Endothelial cell of umbilical vein (primary cell): ENCODE data around the gene UGT2A1. TPM values are rescaled to one million over a fixed set of nuclear protein-coding genes. Genes with fewer than 3 reads are reported as not detected.

Source experiments
- BruUV-seq: library from RNA; stranded (reverse); fragments of 400-500 nt; replicated peaks from 2 replicates; lab custom pipeline; 2021; lab: Mats Ljungman, UMichigan
- CTCF ChIA-PET: fragments of 300-600, 350-600 bp; sonication (Branson Sonifier 250); formaldehyde crosslinking; loops from one replicate; lab custom pipeline; 2021; ENCODE audit warnings: antibody characterized with exemption, inconsistent platforms; lab: Charles Lee
- POLR2A ChIA-PET: fragments of 300-600, 350-600 bp; sonication (Branson Sonifier 250); formaldehyde crosslinking; loops from one replicate; lab custom pipeline; 2021; ENCODE audit warnings: antibody characterized with exemption, inconsistent platforms; lab: Charles Lee
- DNase-seq: peaks from one replicate; pipeline ENCODE4 v3.0.0-alpha.2; 2011; ENCODE audit warnings: low read depth, low spot score
- FAIRE-seq: peaks from 2 replicates; lab custom pipeline; 2011; peaks lifted over from hg19 to GRCh38; lab: Jason Lieb, UNC
- H2AFZ ChIP-seq: 2 replicates; pipeline ENCODE4 v1.6.0; 2012; ENCODE audit warnings: low read depth, low read length, control low read depth, inconsistent platforms
- H3K27ac ChIP-seq: 2 replicates; pipeline ENCODE4 v1.5.1; 2011; ENCODE audit warnings: low read depth, mild to moderate bottlenecking, control low read depth, low read length, moderate library complexity; ENCODE audit not compliant: insufficient read depth
- H3K27me3 ChIP-seq, 2 experiments: 2 replicates each; pipeline versions ENCODE4 v1.6.0 to v1.6.1; 2011; ENCODE audit warnings: low read length in 2 of 2, mixed read lengths in 1 of 2; ENCODE audit not compliant: control insufficient read depth in 2 of 2, insufficient read depth in 2 of 2
- H3K36me3 ChIP-seq, 2 experiments: 2 replicates in 1 of 2; 3 replicates in 1 of 2; pipeline ENCODE4 v1.5.1; 2011; ENCODE audit warnings: low read length in 2 of 2, mild to moderate bottlenecking in 1 of 2, moderate library complexity in 1 of 2; ENCODE audit not compliant: control insufficient read depth in 2 of 2, insufficient read depth in 2 of 2; ENCODE audit errors: extremely low read depth in 1 of 2
- H3K4me1 ChIP-seq: 3 replicates; pipeline ENCODE4 v1.5.1; 2011; ENCODE audit warnings: mild to moderate bottlenecking, low read length; ENCODE audit not compliant: control insufficient read depth, insufficient read depth; ENCODE audit errors: extremely low read depth
- H3K4me2 ChIP-seq: 2 replicates; pipeline ENCODE4 v1.6.1; 2011; ENCODE audit warnings: low read length, control low read depth, mixed read lengths; ENCODE audit not compliant: insufficient read depth
- H3K4me3 ChIP-seq, 3 experiments: fragments of 200-600 bp in 1 of 3; sonication (generic), shearing (Covaris generic) in 1 of 3; replicated peaks in 1 of 3; 2 replicates each; pipeline ENCODE4 v1.5.1; 2011 to 2016; ENCODE audit warnings: control low read depth in 3 of 3, low read length in 3 of 3, mild to moderate bottlenecking in 2 of 3, inconsistent platforms in 1 of 3, low read depth in 1 of 3, moderate library complexity in 1 of 3; ENCODE audit not compliant: insufficient read depth in 1 of 3
- H3K79me2 ChIP-seq: 2 replicates; pipeline ENCODE4 v1.6.0; 2012; ENCODE audit warnings: low read length, inconsistent platforms; ENCODE audit not compliant: control insufficient read depth, insufficient read depth
- H3K9ac ChIP-seq: replicated peaks from 2 replicates; pipeline ENCODE3; 2011; ENCODE audit warnings: low read length, control low read depth; ENCODE audit not compliant: insufficient read depth; ENCODE audit errors: extremely low read depth
- H3K9me1 ChIP-seq: replicated peaks from 3 replicates; pipeline ENCODE4 v1.6.0; 2011; ENCODE audit warnings: mild to moderate bottlenecking, low read length; ENCODE audit not compliant: control insufficient read depth, insufficient read depth; ENCODE audit errors: extremely low read depth
- H3K9me3 ChIP-seq: replicated peaks from 2 replicates; pipeline ENCODE4 v1.5.1; 2012; ENCODE audit warnings: low read length, inconsistent platforms; ENCODE audit not compliant: control insufficient read depth, insufficient read depth
- H4K20me1 ChIP-seq: replicated peaks from 2 replicates; pipeline ENCODE3; 2011; ENCODE audit warnings: mild to moderate bottlenecking, low read length; ENCODE audit not compliant: control insufficient read depth, insufficient read depth; ENCODE audit errors: extremely low read depth
- EZH2 ChIP-seq: IDR thresholded peaks from 2 replicates; pipeline ENCODE4 v1.6.1; 2012; ENCODE audit warnings: borderline replicate concordance, low read depth, mild to moderate bottlenecking, moderate library complexity, low read length, inconsistent platforms; ENCODE audit not compliant: severe bottlenecking
- FOS ChIP-seq: IDR thresholded peaks from 2 replicates; pipeline ENCODE4 v1.6.1; 2011; ENCODE audit warnings: mild to moderate bottlenecking, low read length, moderate library complexity, borderline replicate concordance; ENCODE audit not compliant: insufficient read depth
- GATA2 ChIP-seq: IDR thresholded peaks from 2 replicates; pipeline ENCODE4 v1.7.0; 2011; ENCODE audit warnings: low read depth, mild to moderate bottlenecking, moderate library complexity, mixed read lengths, low read length; ENCODE audit not compliant: insufficient read length, insufficient read depth
- JUN ChIP-seq: IDR thresholded peaks from 2 replicates; pipeline ENCODE4 v1.6.1; 2011; ENCODE audit warnings: borderline replicate concordance, low read depth; ENCODE audit not compliant: insufficient read length, insufficient read depth
- MYC ChIP-seq: IDR thresholded peaks from one replicate; pipeline ENCODE4 v1.6.1; 2011; ENCODE audit warnings: mild to moderate bottlenecking, low read depth, low read length
- POLR2A ChIP-seq: IDR thresholded peaks from 2 replicates; pipeline ENCODE4 v1.6.1; 2012; ENCODE audit warnings: low read depth, mild to moderate bottlenecking, control low read depth, low read length
- POLR2AphosphoS5 ChIP-seq: IDR thresholded peaks from 2 replicates; pipeline ENCODE4 v1.6.1; 2012; ENCODE audit warnings: low read depth, mild to moderate bottlenecking, control low read depth, low read length, moderate library complexity; ENCODE audit not compliant: insufficient read depth
- dilution Hi-C: fragments of 300-500 bp; cut with MboI; formaldehyde crosslinking; loops from one replicate; pipeline ENCODE4 v1.15.0; 2019; ENCODE audit warnings: low sequenced_read_pairs; ENCODE audit not compliant: extremely low pct_ligation_motif_present
- intact Hi-C: fragments of 100-400 bp; cut with micrococcal nuclease; formaldehyde crosslinking; loops from one replicate; pipeline ENCODE4 v1.10.0; 2022
- polyA plus RNA-seq, 4 experiments: library from polyadenylated mRNA; depleted of rRNA in 3 of 4; stranded (reverse) in 3 of 4; unstranded in 1 of 4; fragments of >200 nt; gene quantifications; 2 replicates each; pipeline versions ENCODE4 v1.2.1 to v1.2.3, GENCODE V29; 2011 to 2012; ENCODE audit warnings: missing spikeins in 1 of 4
- total RNA-seq: library from RNA; stranded (reverse); gene quantifications from 2 replicates; pipeline ENCODE4 v1.2.3, GENCODE V29; 2021
- TF ChIP-seq, protein P1 (sequence below): IDR thresholded peaks from 2 replicates; pipeline ENCODE4 v1.6.1; 2011; ENCODE audit not compliant: insufficient read depth, insufficient read length
- TF ChIP-seq, protein P2 (sequence below), 2 donors: IDR thresholded peaks; 1 replicate in 1 of 2; 2 replicates in 1 of 2; pipeline ENCODE4 v1.5.1; 2011; ENCODE audit warnings: low read length in 2 of 2, mild to moderate bottlenecking in 2 of 2, moderate library complexity in 2 of 2, control low read depth in 1 of 2, inconsistent platforms in 1 of 2, low read depth in 1 of 2; ENCODE audit not compliant: insufficient read depth in 1 of 2; ENCODE audit errors: extremely low read depth in 1 of 2

The UGT2A1 gene
- total and polyA plus RNA-seq, 2 donors (not counting 3 experiments of a cell fraction or from before 2014, with no cell fraction given), result 0.04 TPM; not detected in 1

DNA sequence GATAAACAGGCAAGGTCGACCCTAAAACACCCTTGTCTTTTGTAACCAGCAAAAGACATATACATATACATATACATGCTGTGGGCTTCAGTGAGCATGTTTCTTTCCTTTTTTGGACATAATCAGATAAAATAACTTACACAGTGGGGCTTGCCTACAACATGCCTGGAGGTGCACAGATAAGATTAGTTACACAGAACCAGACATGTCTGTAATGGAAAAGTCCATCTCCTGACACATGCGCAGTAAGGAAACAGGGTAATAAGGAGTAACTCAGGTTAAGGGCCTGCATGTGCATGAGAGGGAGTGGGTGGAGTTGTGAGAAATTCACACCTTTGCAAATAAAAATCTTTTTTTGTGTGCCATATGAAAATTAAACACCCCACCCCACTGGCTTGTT lies 3.4 kb downstream of the UGT2A1 start:
- H3K9ac ChIP-seq, result no peak overlapping the region
- H3K4me3 ChIP-seq, result no peak overlapping the region
- no TSS peak for BruUV-seq
- no peaks in the 10 kb centered on the region for H3K27me3 ChIP-seq
- H3K36me3 ChIP-seq, result no peaks in the 10 kb centered on the region
- no peaks in the 10 kb centered on the region for H3K9me1 ChIP-seq
- intact Hi-C loops (no loop called here), dilution Hi-C loops (no loop called here)
- H4K20me1 ChIP-seq, result no peaks in the 10 kb centered on the region
- CTCF ChIA-PET, result no interaction called here
- POLR2A ChIA-PET, result no interaction called here
- no peak for TF ChIP-seq POLR2A
- no peak for TF ChIP-seq JUN
- no peak for TF ChIP-seq GATA2
- no peak for TF ChIP-seq MYC
- no peak for TF ChIP-seq POLR2AphosphoS5
- TF ChIP-seq, protein P1, sequence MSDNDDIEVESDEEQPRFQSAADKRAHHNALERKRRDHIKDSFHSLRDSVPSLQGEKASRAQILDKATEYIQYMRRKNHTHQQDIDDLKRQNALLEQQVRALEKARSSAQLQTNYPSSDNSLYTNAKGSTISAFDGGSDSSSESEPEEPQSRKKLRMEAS, result no peak
- no peak for TF ChIP-seq FOS
- no peak for TF ChIP-seq EZH2
- TF ChIP-seq, protein P2, sequence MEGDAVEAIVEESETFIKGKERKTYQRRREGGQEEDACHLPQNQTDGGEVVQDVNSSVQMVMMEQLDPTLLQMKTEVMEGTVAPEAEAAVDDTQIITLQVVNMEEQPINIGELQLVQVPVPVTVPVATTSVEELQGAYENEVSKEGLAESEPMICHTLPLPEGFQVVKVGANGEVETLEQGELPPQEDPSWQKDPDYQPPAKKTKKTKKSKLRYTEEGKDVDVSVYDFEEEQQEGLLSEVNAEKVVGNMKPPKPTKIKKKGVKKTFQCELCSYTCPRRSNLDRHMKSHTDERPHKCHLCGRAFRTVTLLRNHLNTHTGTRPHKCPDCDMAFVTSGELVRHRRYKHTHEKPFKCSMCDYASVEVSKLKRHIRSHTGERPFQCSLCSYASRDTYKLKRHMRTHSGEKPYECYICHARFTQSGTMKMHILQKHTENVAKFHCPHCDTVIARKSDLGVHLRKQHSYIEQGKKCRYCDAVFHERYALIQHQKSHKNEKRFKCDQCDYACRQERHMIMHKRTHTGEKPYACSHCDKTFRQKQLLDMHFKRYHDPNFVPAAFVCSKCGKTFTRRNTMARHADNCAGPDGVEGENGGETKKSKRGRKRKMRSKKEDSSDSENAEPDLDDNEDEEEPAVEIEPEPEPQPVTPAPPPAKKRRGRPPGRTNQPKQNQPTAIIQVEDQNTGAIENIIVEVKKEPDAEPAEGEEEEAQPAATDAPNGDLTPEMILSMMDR (IDR thresholded peaks at IDR 0.05; ENCODE audit: extremely low read depth in 1 of 2, insufficient read depth in 1 of 2, low read depth in 1 of 2, low read length in 2 of 2), result no peak
- H3K79me2 ChIP-seq, result no peaks in the 10 kb centered on the region
- H3K9me3 ChIP-seq, result no peaks in the 10 kb centered on the region
- no peak overlapping the region for H2AFZ ChIP-seq
- H3K27ac ChIP-seq, result no peak overlapping the region
- no peak for DNase-seq
- FAIRE-seq, result no peak
- no peaks in the 10 kb centered on the region for H3K4me1 ChIP-seq
- no peak overlapping the region for H3K4me2 ChIP-seq
